MM.1S (cell line): ENCODE measurements around the gene FOXO3.

Experiments
- CTCF ChIP-seq: fragments of 300-600 bp; sonication (generic); IDR thresholded peaks from 2 replicates; pipeline ENCODE4 v1.5.1; 2016; ENCODE audit warnings: antibody characterized with exemption, low read length, mixed read lengths
- EZH2 ChIP-seq: fragments of 300-600 bp; sonication (generic); optimal IDR thresholded peaks from 2 replicates; pipeline ENCODE3; 2017; ENCODE audit warnings: low read depth, mild to moderate bottlenecking, antibody characterized with exemption, low read length, mixed read lengths
- EZH2phosphoT487 ChIP-seq: fragments of 300-600 bp; sonication (generic); IDR thresholded peaks from 2 replicates; pipeline ENCODE4 v1.6.1; 2018; ENCODE audit warnings: antibody characterized with exemption, low read length

DNA sequence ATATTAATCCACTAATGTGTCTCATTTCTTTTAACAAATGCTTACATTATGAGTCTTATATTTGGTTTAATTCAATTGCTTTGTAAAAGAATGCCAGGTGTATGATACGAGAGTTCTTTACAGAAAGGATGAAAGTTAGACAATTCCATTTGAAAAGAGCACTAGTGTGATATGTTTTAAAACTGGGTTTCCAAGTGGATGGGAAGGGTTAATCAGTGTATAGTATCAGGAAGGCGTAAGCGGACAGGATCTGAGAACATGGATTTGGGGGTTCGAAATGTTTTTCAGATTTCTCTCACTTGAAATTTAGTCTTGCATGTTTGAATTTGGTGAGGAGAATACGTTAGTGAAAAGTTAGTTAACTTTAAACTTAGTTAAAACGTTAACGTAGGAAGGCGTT is 2.6 kb downstream of the FOXO3 start:
- no peak for TF ChIP-seq CTCF
- no peak for TF ChIP-seq EZH2
- TF ChIP-seq EZH2phosphoT487, result no peak
